Measurements from ENCODE around the gene S100A3.
A peak's percentile ranks its signal among the peaks of the same experiment; 100 is the strongest.
"Not testable (repeated sequence)": the region's sequence is repeated elsewhere in the genome, so short reads cannot be mapped to it uniquely, and the experiment has no call there.

The S100A3 gene

GRCh38 chr1:153534226-153534924 is 14.7 kb downstream of the S100A3 start:
- no peak for DNase-seq

GRCh38 chr1:153533689-153534201 is 15.3 kb downstream of the S100A3 start:
- no peak for DNase-seq

GRCh38 chr1:153532769-153533599 is 16.1 kb downstream of the S100A3 start:
- peak; percentile 39 for DNase-seq

DNA sequence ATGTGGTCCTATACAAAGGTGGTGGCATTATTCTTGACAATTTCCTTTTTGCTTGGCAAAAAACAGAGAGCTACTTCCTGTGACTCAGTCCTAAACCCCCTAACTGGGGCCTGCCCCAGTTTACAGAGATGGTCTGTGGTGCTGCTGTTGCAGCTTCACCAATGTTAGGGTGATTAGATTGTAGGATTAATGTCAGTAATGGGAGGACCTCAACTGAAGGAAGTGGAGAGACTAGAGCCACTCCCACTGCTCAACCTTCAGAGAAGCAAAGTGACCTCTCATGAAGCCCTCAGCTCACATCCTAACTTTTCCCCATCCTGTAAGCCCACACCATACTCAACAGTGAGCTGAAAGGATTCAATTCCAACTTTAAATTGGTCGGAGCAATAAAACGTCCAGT is 16.9 kb downstream of the S100A3 start:
- no peak for DNase-seq

- DNase-seq, result no peak
Observed at GRCh38 chr1:153531638-153532037, 17.4 kb downstream of the S100A3 start.

DNA sequence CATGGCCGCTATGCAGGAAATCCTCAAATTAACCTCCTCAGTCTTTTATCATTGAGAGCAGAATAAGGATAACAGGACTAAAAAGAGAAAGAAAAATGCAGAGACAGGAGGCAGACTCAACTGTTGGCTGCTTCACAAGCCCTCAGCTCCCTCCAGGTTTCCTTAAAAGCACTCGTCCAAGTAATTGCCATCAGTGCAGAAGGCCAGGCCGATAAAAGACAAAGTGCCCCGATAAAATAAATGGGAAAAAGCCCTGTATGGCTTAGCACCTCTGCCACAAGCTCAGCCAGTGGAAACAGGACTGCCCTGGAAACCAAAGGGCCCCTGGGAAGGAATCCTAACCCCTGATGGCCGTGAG is 21.4 kb downstream of the S100A3 start:
- no peak for DNase-seq

DNA sequence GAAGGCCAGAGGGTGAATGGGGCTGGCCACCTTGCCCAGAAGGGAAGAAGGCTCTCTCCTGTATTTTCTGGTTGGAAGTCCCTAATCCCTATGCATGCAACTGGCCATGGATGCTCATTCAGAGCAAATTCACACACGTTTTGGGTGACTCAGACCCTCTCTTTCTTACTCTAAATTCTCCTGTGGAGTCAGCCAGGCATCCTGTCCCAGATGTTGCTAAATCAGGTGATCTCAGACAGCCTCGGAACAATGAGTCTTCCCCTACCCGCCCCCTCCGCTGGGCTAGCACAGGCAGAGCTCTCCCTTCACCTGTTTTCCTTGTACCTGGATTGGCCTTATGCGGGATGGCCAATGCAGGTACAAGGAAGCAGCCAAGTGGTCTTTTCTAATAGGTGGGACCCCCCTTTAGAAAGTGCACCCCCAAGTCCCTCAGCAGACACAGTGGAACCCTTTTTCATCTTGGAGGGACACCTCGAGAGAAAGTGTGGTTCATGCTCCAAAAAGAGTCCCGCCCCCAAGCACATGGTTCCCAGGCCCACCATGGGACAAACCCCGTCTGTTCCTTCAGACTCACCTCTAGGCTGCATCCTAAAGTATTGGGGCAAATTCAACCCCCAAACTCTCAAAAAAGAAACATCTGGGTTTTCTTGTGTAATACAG is 21.9 kb downstream of the S100A3 start:
- DNase-seq, result no peak

- DNase-seq, result no peak
Observed at GRCh38 chr1:153526132-153526543, 22.9 kb downstream of the S100A3 start.

DNA sequence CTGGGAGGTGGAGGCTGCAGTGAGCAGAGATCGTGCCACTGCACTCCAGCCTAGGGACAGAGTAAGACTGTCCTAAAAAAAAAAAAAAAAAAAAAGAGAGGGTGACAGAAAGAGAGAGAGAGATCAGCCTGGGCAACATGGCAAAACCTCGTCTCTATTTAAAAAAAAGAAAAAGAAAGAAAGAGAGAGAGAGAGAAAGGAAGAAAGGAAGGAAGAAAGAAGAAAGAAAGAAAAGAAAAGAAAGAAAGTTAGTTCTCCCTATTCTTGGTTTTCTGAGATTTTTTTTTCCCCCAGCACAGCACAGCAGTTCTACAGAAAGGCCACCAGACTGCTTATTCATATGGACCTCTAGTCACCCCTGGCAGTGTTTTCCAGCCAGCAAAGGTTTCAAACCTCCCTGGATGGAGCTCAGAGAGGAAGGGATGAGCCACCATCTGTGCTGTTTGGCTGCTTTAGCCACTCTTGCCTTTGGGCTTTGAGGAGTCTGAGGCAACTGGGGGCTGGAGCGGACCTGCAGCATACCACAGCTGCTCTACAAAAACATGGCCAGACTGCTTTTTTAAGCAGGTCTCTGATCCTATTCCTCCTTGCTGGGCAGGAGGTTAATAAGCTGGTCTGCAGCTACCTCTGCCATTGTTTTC is 23.9 kb downstream of the S100A3 start:
- no peak for DNase-seq

DNA sequence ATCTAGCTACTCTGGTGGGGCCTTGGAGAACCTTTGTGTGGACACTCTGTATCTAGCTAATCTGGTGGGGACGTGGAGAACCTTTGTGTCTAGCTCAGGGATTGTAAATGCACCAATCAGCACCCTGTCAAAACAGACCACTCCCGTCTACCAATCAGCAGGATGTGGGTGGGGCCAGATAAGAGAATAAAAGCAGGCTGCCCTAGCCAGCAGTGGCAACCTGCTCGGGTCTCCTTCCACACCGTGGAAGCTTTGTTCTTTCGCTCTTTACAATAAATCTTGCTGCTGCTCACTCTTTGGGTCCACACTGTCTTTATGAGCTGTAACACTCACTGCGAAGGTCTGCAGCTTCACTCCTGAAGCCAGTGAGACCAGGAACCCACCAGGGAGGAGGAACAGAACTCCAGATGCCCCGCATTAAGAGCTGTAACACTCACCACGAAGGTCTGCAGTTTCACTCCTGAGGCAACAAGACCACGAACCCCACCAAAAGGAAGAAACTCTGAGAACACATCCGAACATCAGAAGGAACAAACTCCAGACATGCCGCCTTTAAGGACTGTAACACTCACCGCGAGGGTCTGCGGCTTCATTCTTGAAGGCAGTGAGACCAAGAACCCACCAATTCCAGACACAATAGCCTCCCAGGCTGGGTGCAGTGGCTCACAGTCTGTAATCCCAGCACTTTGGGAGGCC is 26.6 kb downstream of the S100A3 start:
- not testable (repeated sequence) for DNase-seq

- not testable (repeated sequence) for DNase-seq
Observed at GRCh38 chr1:153521808-153522207, 27.2 kb downstream of the S100A3 start.

GRCh38 chr1:153520818-153521476 is 28.1 kb downstream of the S100A3 start:
- DNase-seq, result no peak

- not testable (repeated sequence) for DNase-seq
Observed at GRCh38 chr1:153520137-153520691, 28.8 kb downstream of the S100A3 start.

DNA sequence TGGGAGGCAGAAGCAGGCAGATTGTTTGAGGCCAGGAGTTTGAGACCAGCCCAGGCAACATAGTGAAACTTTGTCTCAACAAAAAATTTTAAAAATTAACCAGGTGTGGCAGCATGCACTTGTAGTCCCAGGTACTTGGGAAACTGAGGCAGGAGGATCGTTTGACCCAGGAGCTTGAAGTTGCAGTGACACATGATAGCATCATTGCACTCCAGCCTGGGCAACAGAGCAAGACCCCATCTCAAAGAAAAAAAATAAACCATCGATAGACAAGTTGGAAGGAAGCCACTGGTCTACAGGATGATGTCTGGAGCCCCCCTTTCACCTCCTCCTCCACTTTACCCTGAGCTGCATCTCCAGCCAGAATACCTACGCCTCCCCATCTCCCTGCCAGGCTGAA is 29.8 kb downstream of the S100A3 start:
- no peak for DNase-seq

DNA sequence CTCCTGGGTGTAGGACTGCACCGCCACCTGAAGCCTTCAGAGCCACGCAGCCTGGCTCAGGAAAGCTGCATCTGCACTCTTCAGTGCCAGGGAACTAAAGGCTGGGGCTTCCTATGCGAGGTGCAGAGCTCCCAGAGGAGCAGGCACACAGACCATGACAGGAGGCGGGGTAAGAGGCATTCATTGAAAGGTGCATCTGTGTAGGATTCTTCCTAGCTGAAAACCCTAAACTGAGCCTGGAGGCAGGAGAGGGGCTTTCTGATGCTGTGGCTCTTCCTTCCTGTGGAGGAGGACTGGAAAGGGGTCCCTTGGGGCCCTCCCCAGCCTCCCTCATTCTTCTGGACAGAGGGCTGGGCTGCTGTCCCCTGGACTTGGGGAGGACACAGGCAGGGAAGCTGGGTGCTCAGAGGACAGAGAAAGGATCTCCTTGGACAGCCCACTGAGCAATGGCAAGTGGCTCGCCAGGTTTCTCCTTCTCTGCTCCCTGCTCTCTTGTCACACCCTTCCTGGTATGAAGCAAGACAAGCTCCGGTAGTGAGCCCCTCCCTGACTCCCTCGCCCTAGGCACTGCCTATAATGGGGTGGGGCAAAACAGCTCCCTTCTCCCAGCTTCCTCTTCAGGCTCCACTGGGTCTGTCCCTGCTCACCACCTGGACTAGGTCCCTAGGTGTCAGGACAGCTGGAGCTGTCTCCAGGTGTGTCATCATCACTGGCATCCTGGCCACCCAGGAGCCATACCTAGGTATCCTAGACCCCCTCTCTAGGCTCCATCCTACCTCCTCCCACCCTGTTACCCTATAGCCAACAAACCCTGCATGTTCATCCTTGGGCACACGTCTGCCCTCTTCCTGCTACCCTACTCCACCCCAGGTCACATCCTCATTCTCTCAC is 33.3 kb downstream of the S100A3 start:
- peak; percentile 77 for DNase-seq

- no peak for DNase-seq
Observed at GRCh38 chr1:153513666-153514065, 35.4 kb downstream of the S100A3 start.

- no peak for DNase-seq
Observed at GRCh38 chr1:153513023-153513422, 36.0 kb downstream of the S100A3 start.

DNA sequence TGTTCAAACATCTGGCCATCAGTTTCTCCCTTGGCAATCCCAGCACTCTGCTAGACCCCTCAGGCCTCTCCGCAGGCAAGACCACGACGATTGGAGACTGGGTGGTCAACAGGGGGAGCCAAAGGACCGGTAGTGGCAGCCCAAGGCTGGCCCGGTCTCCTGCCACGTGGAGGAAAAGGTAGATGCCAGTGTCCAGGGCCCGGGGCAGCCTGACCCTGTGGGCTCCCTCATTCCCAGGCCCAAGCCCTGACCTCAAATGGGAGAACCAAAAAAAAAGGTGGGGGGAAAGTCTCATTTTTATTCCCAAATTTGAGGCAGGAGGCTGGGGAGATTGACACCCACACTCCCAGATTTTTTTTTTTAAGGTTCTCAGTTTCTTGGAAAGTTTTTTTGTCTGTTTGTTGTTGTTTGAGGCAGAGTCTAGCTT is 38.1 kb downstream of the S100A3 start:
- DNase-seq, result peak; percentile 67

GRCh38 chr1:153509729-153510354 is 39.2 kb downstream of the S100A3 start:
- no peak for DNase-seq

- DNase-seq, result no peak
Observed at GRCh38 chr1:153509036-153509435, 40.0 kb downstream of the S100A3 start.
